Suprapubic skin (tissue), 4 donors: ENCODE data around the gene EOMES. TPM values are rescaled to one million over a fixed set of nuclear protein-coding genes. Genes with fewer than 3 reads are reported as not detected.

Experiments used
- DNase-seq, 2 donors: peaks; one replicate each; pipeline ENCODE4 v3.0.0-alpha.2; 2019; ENCODE audit warnings: low spot score in 2 of 2
- H3K27ac ChIP-seq: fragments of 200-600 bp; sonication (generic); one replicate; pipeline ENCODE4 v1.5.1; 2019
- H3K27me3 ChIP-seq: fragments of 200-600 bp; sonication (generic); one replicate; pipeline ENCODE4 v1.5.1; 2019
- H3K36me3 ChIP-seq: fragments of 200-600 bp; sonication (generic); one replicate; pipeline ENCODE4 v1.5.1; 2019
- H3K4me1 ChIP-seq: fragments of 200-600 bp; sonication (generic); one replicate; pipeline ENCODE4 v1.5.1; 2019
- H3K4me3 ChIP-seq: fragments of 200-600 bp; sonication (generic); one replicate; pipeline ENCODE4 v1.5.1; 2019; ENCODE audit warnings: mild to moderate bottlenecking
- H3K9me3 ChIP-seq: fragments of 200-600 bp; sonication (generic); one replicate; pipeline ENCODE4 v1.5.1; 2019
- EP300 ChIP-seq: sonication (generic); formaldehyde crosslinking; IDR thresholded peaks from one replicate; pipeline ENCODE4 v1.6.1; 2017; ENCODE audit warnings: antibody characterized with exemption
- POLR2A ChIP-seq, 2 donors: fragments of 450-650 bp; IDR thresholded peaks; one replicate each; pipeline ENCODE4 v1.6.1; 2017; ENCODE audit warnings: antibody characterized with exemption in 2 of 2, mild to moderate bottlenecking in 2 of 2, moderate library complexity in 2 of 2
- POLR2AphosphoS5 ChIP-seq, 3 donors: sonication (generic); formaldehyde crosslinking; IDR thresholded peaks; one replicate each; pipeline ENCODE4 v1.6.1; 2017; ENCODE audit warnings: antibody characterized with exemption in 3 of 3
- WGBS: methylation state at CpG from one replicate; pipeline ENCODE4 v1.1.5; 2018; 5-methylcytosine and 5-hydroxymethylcytosine counted together
- total RNA-seq, 4 donors: library from RNA; depleted of rRNA; stranded (reverse); fragments of >200 nt; gene quantifications; one replicate each; pipeline ENCODE4 v1.1.0, GENCODE V29; 2016
- TF ChIP-seq, protein P1 (sequence below), 2 donors: fragments of 200-600 bp in 1 of 2; fragments of 450-650 bp in 1 of 2; sonication (generic) in 1 of 2; IDR thresholded peaks; one replicate each; pipeline ENCODE4 v1.5.1; 2016 to 2019; ENCODE audit warnings: antibody characterized with exemption in 2 of 2, mild to moderate bottlenecking in 1 of 2, moderate library complexity in 1 of 2

EOMES gene
- total RNA-seq, 4 donors from 2014 or later, result not detected

DNA sequence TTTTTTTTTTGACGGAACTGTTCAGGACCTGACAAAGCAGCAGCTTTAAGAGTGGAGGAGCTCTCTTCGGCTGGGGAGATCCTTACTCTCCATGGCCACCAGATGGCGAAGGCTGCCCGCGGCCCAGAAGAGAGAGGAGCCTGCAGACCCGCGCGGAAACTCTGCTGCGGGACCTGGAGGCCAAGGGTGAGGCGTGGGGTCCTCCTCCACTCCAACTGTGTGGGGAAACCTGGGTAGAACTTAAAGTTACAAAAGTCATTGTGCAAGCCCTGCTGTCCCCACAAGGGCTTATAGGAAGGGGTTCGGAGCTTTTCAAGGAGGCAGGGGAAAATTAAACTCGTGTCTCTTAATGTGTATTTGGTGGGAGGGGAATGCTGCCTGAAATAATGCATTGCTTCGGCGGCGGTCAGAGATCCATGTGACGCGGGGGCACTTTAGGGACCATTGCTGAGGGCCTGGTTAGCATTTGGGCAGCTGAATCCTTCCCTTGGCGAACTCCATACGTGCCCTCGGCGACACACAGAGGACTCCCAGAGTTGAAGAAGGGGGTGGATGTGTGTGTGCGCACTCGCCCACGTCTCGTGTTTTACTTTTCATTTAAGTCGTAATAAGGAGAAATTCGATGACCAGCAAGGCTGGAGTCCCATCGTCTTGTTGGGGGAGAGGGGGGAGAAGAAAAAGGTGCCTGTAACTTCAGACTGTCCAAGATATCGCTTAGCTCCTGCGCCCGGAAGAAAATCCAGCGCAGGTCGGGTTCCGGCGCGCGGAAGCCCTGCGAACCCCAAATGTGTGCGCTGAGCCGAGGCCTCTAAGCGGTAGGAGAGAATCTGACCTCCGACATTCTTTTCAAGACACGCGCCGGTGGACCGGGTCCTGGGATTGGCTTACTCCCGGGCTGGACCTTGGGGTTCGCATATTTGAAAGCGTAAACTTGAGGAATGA is 9.7 kb downstream of the EOMES start:
- under 1% methylated on average over 49 of the region's 49 CpGs for WGBS
- DNase-seq, result no peak
- no peaks in the 10 kb centered on the region for H3K36me3 ChIP-seq
- peaks cover 35% of the 10 kb centered on the region for H3K4me1 ChIP-seq
- H3K9me3 ChIP-seq, result no peaks in the 10 kb centered on the region
- H3K4me3 ChIP-seq, result peak overlapping the region; percentile 58
- no peak overlapping the region for H3K27ac ChIP-seq
- peaks cover 40% of the 10 kb centered on the region for H3K27me3 ChIP-seq
- no peak for TF ChIP-seq POLR2A (IDR thresholded peaks at IDR 0.05)
- TF ChIP-seq, protein P1, sequence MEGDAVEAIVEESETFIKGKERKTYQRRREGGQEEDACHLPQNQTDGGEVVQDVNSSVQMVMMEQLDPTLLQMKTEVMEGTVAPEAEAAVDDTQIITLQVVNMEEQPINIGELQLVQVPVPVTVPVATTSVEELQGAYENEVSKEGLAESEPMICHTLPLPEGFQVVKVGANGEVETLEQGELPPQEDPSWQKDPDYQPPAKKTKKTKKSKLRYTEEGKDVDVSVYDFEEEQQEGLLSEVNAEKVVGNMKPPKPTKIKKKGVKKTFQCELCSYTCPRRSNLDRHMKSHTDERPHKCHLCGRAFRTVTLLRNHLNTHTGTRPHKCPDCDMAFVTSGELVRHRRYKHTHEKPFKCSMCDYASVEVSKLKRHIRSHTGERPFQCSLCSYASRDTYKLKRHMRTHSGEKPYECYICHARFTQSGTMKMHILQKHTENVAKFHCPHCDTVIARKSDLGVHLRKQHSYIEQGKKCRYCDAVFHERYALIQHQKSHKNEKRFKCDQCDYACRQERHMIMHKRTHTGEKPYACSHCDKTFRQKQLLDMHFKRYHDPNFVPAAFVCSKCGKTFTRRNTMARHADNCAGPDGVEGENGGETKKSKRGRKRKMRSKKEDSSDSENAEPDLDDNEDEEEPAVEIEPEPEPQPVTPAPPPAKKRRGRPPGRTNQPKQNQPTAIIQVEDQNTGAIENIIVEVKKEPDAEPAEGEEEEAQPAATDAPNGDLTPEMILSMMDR (IDR thresholded peaks at IDR 0.05), result peak; percentile 55 to 72

DNA sequence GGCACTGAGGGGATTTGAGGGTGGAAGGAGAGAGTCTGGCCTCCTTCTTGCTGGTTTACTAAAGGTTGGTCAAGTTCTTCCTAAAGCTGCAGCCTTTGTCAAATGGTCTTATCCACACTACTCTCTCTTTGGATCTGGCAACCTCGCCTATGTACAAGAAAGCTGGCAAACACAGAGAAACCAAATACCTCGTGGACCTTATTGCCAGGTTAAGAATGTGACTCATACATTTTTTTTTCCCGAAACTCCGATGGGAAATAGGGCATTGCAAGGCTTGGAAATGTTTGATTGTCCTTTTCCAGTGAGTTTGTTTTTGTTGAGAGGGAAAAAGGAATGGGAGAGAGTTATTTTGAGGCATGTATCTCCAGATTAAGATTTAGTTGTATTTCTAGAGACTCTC is 13.9 kb downstream of the EOMES start:
- DNase-seq, result no peak
- 53% methylated on average over 4 of the region's 4 CpGs for WGBS
- no peak overlapping the region for H3K27ac ChIP-seq
- TF ChIP-seq POLR2A (IDR thresholded peaks at IDR 0.05), result no peak
- TF ChIP-seq EP300, result no peak
- no peak for TF ChIP-seq POLR2AphosphoS5 (IDR thresholded peaks at IDR 0.05)
- TF ChIP-seq, protein P1 (IDR thresholded peaks at IDR 0.05), result no peak
- no peak overlapping the region for H3K4me3 ChIP-seq
- H3K36me3 ChIP-seq, result no peaks in the 10 kb centered on the region
- H3K4me1 ChIP-seq, result peaks cover 12% of the 10 kb centered on the region
- no peaks in the 10 kb centered on the region for H3K9me3 ChIP-seq
- H3K27me3 ChIP-seq, result peaks cover under 1% of the 10 kb centered on the region

DNA sequence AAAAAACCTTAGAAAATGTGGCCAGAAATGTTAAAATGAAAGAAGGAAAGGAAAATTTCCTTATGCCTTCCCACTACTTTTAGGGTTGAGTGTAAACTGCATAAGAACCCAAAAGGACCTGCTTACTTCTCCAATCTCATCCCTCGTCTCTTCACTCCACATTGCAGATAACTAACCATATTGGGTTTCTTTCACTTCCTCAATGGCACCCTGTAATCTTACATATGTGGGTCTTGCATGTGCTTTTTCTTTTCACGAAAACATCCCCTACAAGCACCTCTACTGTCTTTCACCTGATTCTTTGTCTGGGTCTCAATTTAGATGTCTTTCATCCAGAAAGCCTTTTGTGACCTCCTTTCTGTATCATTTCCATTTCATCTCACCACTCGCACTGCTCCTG is 23.1 kb downstream of the EOMES start:
- TF ChIP-seq EP300 (no peak), POLR2AphosphoS5 (IDR thresholded peaks at IDR 0.05) (no peak), POLR2A (IDR thresholded peaks at IDR 0.05) (no peak)
- TF ChIP-seq, protein P1 (IDR thresholded peaks at IDR 0.05), result no peak
- DNase-seq, result no peak

DNA sequence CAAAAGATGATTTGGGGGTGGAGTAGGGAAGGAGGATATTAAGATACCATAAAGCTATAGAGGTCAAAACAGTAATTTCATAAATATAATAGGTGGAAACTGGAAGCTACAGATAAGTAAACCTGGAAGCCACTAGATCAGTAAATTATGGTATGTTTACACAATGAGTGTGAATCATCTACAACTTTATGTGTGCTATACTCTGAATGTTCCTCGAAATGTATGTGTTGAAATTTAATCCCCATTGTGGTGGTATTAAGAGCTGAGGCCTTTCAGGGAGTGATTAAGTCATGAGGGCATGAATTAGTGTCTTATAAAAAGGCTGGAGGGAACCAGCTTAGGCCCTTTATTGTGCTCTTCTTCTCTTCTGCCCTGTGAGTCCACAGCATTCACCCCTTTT is 25.2 kb downstream of the EOMES start:
- H3K27ac ChIP-seq, result no peak overlapping the region
- no peaks in the 10 kb centered on the region for H3K4me1 ChIP-seq
- H3K9me3 ChIP-seq, result no peaks in the 10 kb centered on the region
- no peaks in the 10 kb centered on the region for H3K27me3 ChIP-seq
- 43% methylated on average over 1 of the region's 1 CpG for WGBS
- H3K36me3 ChIP-seq, result no peaks in the 10 kb centered on the region
- no peak overlapping the region for H3K4me3 ChIP-seq
- DNase-seq, result no peak
- TF ChIP-seq, protein P1 (IDR thresholded peaks at IDR 0.05), result no peak
- no peak for TF ChIP-seq POLR2A (IDR thresholded peaks at IDR 0.05)
- TF ChIP-seq POLR2AphosphoS5 (IDR thresholded peaks at IDR 0.05), result no peak
- TF ChIP-seq EP300, result no peak

More for the DNA sequence above, 23.1 kb downstream of the EOMES start:
- Histone ChIP-seq H3K4me3 (no peak overlapping the region), H3K27me3 (no peaks in the 10 kb centered on the region), H3K9me3 (no peaks in the 10 kb centered on the region), H3K27ac (no peak overlapping the region), H3K4me1 (no peaks in the 10 kb centered on the region), H3K36me3 (no peaks in the 10 kb centered on the region)
- 84% methylated on average over 3 of the region's 3 CpGs for WGBS

DNA sequence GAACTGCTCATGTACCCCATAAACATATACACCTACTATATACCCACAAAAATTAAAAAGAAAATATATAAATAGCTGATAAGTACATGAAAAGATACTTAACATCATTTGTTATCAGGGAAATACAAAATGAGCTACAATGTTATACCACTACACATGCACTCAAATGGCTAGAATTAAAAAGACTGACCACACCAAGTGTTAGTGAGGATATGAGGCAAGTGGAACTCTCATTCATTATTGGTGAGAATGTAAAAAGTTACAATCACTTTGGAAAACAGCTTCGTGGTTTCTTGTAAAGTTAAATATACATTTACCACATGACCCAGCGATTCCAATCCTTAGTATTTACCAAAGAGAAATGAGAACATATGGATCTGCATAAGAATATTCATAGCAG is 26.5 kb downstream of the EOMES start:
- Histone ChIP-seq H3K36me3 (no peaks in the 10 kb centered on the region), H3K4me1 (no peaks in the 10 kb centered on the region), H3K27ac (no peak overlapping the region), H3K4me3 (no peak overlapping the region), H3K27me3 (no peaks in the 10 kb centered on the region), H3K9me3 (no peaks in the 10 kb centered on the region)
- WGBS, result 83% methylated on average over 2 of the region's 2 CpGs
- no peak for DNase-seq
- TF ChIP-seq POLR2A (IDR thresholded peaks at IDR 0.05), result no peak
- no peak for TF ChIP-seq POLR2AphosphoS5 (IDR thresholded peaks at IDR 0.05)
- no peak for TF ChIP-seq EP300
- TF ChIP-seq, protein P1 (IDR thresholded peaks at IDR 0.05), result no peak
